HCT116 (cell line): ENCODE results near the gene HLCS.

Experiments used
- POLR2A ChIP-seq: IDR thresholded peaks from 2 replicates; pipeline ENCODE4 v1.7.0; 2011; ENCODE audit warnings: borderline replicate concordance; ENCODE audit not compliant: insufficient read depth, insufficient read length; ENCODE audit errors: extremely low read depth
- POLR2AphosphoS5 ChIP-seq: IDR thresholded peaks from 2 replicates; pipeline ENCODE4 v1.6.1; 2011; ENCODE audit warnings: mild to moderate bottlenecking, low read depth, low read length, moderate library complexity
- RAD21 ChIP-seq: IDR thresholded peaks from 2 replicates; pipeline ENCODE4 v1.6.1; 2012; ENCODE audit warnings: low read depth, mild to moderate bottlenecking
- SRF ChIP-seq: IDR thresholded peaks from 2 replicates; pipeline ENCODE4 v1.6.1; 2012; ENCODE audit warnings: low read depth
- TCF7L2 ChIP-seq: IDR thresholded peaks from 2 replicates; pipeline ENCODE4 v1.7.0; 2011; ENCODE audit warnings: borderline replicate concordance, inconsistent platforms; ENCODE audit not compliant: insufficient read depth, insufficient read length; ENCODE audit errors: extremely low read depth
- TF ChIP-seq, protein P1 (sequence below), 3 experiments: fragments of 200-600 bp in 1 of 3; sonication (generic) in 1 of 3; IDR thresholded peaks in 2 of 3; conservative IDR thresholded peaks in 1 of 3; 2 replicates each; pipeline ENCODE4 v1.5.1; 2012 to 2017; ENCODE audit warnings: low read depth in 2 of 3, low read length in 2 of 3, antibody characterized with exemption in 1 of 3, borderline replicate concordance in 1 of 3, control low read depth in 1 of 3, mild to moderate bottlenecking in 1 of 3, mixed read lengths in 1 of 3, mixed run types in 1 of 3, moderate library complexity in 1 of 3; ENCODE audit not compliant: insufficient read depth in 1 of 3
- TF ChIP-seq, protein P2 (sequence below): IDR thresholded peaks from 2 replicates; pipeline ENCODE4 v1.6.1; 2011; ENCODE audit warnings: mild to moderate bottlenecking, low read length, moderate library complexity; ENCODE audit not compliant: insufficient replicate concordance; ENCODE audit errors: extremely low read depth
- TF ChIP-seq, protein P3 (sequence below): IDR thresholded peaks from 2 replicates; pipeline ENCODE4 v1.6.1; 2012

DNA sequence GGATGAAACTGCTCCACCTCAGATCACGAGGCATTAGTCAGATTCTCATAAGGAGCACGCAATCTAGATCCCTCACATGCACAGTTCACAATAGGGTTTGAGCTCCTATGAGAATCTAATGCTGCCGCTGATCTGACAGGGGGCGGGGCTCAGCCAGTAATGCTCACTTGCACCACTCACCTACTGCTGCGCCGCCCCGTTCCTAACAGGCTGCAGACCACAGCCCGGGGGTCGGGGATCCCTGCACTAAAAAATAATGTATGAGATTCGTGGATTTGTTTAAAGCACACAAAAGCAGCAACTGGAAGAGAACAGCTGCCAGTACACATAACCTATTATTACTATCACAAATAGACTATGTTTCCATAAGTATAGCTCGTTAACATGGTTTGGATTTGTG is 72.9 kb downstream of the HLCS start:
- TF ChIP-seq, protein P1, sequence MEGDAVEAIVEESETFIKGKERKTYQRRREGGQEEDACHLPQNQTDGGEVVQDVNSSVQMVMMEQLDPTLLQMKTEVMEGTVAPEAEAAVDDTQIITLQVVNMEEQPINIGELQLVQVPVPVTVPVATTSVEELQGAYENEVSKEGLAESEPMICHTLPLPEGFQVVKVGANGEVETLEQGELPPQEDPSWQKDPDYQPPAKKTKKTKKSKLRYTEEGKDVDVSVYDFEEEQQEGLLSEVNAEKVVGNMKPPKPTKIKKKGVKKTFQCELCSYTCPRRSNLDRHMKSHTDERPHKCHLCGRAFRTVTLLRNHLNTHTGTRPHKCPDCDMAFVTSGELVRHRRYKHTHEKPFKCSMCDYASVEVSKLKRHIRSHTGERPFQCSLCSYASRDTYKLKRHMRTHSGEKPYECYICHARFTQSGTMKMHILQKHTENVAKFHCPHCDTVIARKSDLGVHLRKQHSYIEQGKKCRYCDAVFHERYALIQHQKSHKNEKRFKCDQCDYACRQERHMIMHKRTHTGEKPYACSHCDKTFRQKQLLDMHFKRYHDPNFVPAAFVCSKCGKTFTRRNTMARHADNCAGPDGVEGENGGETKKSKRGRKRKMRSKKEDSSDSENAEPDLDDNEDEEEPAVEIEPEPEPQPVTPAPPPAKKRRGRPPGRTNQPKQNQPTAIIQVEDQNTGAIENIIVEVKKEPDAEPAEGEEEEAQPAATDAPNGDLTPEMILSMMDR (IDR thresholded peaks at IDR 0.05 in 2 of 3, conservative IDR thresholded peaks at IDR 0.05 in 1 of 3; ENCODE audit: borderline replicate concordance in 1 of 3, insufficient read depth in 1 of 3, low read depth in 2 of 3, low read length in 2 of 3), result no peak
- TF ChIP-seq POLR2A (no peak), POLR2AphosphoS5 (no peak), RAD21 (no peak), TCF7L2 (no peak), SRF (no peak)
- TF ChIP-seq, protein P2, sequence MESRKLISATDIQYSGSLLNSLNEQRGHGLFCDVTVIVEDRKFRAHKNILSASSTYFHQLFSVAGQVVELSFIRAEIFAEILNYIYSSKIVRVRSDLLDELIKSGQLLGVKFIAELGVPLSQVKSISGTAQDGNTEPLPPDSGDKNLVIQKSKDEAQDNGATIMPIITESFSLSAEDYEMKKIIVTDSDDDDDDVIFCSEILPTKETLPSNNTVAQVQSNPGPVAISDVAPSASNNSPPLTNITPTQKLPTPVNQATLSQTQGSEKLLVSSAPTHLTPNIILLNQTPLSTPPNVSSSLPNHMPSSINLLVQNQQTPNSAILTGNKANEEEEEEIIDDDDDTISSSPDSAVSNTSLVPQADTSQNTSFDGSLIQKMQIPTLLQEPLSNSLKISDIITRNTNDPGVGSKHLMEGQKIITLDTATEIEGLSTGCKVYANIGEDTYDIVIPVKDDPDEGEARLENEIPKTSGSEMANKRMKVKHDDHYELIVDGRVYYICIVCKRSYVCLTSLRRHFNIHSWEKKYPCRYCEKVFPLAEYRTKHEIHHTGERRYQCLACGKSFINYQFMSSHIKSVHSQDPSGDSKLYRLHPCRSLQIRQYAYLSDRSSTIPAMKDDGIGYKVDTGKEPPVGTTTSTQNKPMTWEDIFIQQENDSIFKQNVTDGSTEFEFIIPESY, result no peak
- TF ChIP-seq, protein P3, sequence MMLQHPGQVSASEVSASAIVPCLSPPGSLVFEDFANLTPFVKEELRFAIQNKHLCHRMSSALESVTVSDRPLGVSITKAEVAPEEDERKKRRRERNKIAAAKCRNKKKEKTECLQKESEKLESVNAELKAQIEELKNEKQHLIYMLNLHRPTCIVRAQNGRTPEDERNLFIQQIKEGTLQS, result no peak
